Measurements from ENCODE around the gene UQCC5.
"Not testable (repeated sequence)": the region's sequence is repeated elsewhere in the genome, so short reads cannot be mapped to it uniquely, and the experiment has no call there.

UQCC5 gene

DNA sequence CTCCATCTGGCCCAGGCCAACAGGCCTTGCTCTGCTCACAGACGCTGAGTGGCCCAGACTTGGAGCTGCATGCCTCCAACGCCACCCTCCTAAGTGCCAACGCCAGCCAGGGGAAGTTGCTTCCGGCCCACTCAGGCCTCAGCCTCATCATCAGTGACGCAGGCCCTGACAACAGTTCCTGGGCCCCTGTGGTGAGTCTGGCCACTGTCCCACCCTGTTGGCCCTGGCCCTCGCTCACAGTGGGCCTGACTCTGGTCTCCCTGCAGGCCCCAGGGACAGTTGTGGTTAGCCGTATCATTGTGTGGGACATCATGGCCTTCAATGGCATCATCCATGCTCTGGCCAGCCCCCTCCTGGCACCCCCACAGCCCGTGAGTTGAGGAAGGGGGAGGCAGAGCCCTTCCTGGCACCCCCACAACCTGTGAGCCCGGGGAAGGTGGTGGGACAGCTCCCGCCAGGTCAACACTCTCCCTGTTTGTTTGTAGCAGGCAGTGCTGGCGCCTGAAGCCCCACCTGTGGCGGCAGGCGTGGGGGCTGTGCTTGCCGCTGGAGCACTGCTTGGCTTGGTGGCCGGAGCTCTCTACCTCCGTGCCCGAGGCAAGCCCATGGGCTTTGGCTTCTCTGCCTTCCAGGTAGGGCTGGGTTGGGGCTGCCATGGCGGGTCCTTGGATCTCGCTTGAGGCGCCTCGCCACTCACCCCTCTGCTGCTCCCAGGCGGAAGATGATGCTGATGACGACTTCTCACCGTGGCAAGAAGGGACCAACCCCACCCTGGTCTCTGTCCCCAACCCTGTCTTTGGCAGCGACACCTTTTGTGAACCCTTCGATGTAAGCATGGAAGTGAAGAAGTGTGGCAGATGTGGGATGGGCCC is 12.8 kb upstream of the UQCC5 start:
- Histone ChIP-seq H3K9ac (ENCODE audit: low read depth, low read length) (no peak overlapping the region), H3K4me1 (ENCODE audit: insufficient read depth, low read length) (no peaks in the 10 kb centered on the region), H3K9me3 (ENCODE audit: control insufficient read depth, insufficient read depth, low read length) (no peaks in the 10 kb centered on the region), H3K36me3 (ENCODE audit: insufficient read depth, low read length) (0 out of 2 replicates have a peak, but pooled peaks cover 2% of the 10 kb centered on the region)

DNA sequence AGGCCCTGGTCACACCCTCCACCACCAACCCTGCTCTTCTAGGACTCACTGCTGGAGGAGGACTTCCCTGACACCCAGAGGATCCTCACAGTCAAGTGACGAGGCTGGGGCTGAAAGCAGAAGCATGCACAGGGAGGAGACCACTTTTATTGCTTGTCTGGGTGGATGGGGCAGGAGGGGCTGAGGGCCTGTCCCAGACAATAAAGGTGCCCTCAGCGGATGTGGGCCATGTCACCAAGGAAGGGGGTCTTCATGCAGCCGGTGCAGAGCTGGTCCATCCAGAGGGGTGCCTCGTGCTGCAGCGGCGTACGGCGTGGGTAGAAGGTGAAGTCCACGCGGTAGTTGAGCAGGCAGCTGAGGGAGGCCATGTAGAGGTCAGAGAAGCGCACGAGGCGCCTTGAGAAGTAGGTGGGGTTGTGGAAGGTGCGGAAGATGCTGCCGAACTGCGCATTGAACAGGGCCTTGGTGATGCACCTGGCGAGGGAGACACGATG is 12.1 kb upstream of the UQCC5 start:
- peaks cover 2% of the 10 kb centered on the region; the same call in 1 of the 2 replicates for H3K36me3 ChIP-seq (ENCODE audit: insufficient read depth, low read length)
- H3K9ac ChIP-seq (ENCODE audit: low read depth, low read length) = no peak overlapping the region
- H3K9me3 ChIP-seq (ENCODE audit: control insufficient read depth, insufficient read depth, low read length) = no peaks in the 10 kb centered on the region
- H3K4me1 ChIP-seq (ENCODE audit: insufficient read depth, low read length) = no peaks in the 10 kb centered on the region

GRCh38 chr3:52524752-52525679 is 11.4 kb upstream of the UQCC5 start:
- H3K9ac ChIP-seq (ENCODE audit: low read depth, low read length) = no peak overlapping the region
- H3K9me3 ChIP-seq (ENCODE audit: control insufficient read depth, insufficient read depth, low read length) = no peaks in the 10 kb centered on the region
- peaks cover 2% of the 10 kb centered on the region; the same call in 1 of the 2 replicates for H3K36me3 ChIP-seq (ENCODE audit: insufficient read depth, low read length)
- H3K4me1 ChIP-seq (ENCODE audit: insufficient read depth, low read length) = no peaks in the 10 kb centered on the region

DNA sequence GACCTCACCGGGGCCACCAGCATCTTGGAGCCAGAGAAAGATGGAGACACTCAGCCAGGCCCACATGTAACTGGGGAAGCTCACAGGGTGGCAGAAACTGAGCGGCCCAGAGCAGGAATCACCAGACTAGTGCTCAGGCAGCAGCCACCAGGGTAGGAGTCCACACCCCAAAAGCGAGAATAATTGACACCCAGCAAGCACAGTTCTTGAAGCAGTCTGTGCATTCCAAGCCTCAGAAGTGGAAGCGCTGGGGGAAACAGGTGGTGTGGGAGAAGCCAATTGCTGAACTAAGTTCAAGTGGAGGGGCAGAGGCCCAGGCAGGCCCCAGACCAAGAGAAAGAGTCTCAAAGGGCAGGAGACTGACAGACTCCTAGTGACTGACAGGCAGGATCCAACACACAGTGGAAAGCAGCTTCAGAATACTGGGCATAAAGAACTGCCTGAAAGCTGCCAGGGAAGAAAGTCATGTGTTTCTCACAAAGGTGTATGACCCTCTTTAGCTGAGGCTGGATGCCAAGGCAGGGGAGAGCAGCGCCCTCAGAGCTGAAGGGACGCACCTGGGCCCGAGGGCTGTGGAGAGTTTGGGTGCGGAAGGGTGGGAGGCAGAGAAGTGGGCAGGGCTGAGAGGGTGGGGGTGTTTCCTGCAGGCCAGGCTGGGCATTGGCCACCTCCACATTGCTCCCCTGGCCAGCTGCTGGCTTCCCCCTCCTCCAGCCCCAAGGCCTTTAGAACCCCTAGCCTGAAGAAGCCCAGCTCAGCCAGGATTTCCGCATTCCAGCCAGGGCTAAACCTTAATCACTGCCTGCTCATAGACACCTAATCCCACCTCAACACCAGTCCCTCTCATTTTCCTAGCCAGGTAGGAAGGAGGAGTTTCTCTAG is 10.5 kb upstream of the UQCC5 start:
- Histone ChIP-seq H3K36me3 (ENCODE audit: insufficient read depth, low read length) (peaks cover 2% of the 10 kb centered on the region; the same call in 1 of the 2 replicates), H3K4me1 (ENCODE audit: insufficient read depth, low read length) (no peaks in the 10 kb centered on the region), H3K9ac (ENCODE audit: low read depth, low read length) (no peak overlapping the region), H3K9me3 (ENCODE audit: control insufficient read depth, insufficient read depth, low read length) (no peaks in the 10 kb centered on the region)

- not testable (repeated sequence) for H3K9ac ChIP-seq (ENCODE audit: low read depth, low read length); H3K36me3 ChIP-seq (ENCODE audit: insufficient read depth, low read length); H3K9me3 ChIP-seq (ENCODE audit: control insufficient read depth, insufficient read depth, low read length); H3K4me1 ChIP-seq (ENCODE audit: insufficient read depth, low read length)
These were observed 9.8 kb upstream of the UQCC5 start for GRCh38 chr3:52526671-52527038.

- no peak overlapping the region for H3K9ac ChIP-seq (ENCODE audit: low read depth, low read length)
- peaks cover 1% of the 10 kb centered on the region; the same call in 1 of the 2 replicates for H3K4me1 ChIP-seq (ENCODE audit: insufficient read depth, low read length)
- no peaks in the 10 kb centered on the region for H3K9me3 ChIP-seq (ENCODE audit: control insufficient read depth, insufficient read depth, low read length)
- peaks cover 2% of the 10 kb centered on the region; the same call in 1 of the 2 replicates for H3K36me3 ChIP-seq (ENCODE audit: insufficient read depth, low read length)
These were observed 9.2 kb upstream of the UQCC5 start for GRCh38 chr3:52527039-52527731.

DNA sequence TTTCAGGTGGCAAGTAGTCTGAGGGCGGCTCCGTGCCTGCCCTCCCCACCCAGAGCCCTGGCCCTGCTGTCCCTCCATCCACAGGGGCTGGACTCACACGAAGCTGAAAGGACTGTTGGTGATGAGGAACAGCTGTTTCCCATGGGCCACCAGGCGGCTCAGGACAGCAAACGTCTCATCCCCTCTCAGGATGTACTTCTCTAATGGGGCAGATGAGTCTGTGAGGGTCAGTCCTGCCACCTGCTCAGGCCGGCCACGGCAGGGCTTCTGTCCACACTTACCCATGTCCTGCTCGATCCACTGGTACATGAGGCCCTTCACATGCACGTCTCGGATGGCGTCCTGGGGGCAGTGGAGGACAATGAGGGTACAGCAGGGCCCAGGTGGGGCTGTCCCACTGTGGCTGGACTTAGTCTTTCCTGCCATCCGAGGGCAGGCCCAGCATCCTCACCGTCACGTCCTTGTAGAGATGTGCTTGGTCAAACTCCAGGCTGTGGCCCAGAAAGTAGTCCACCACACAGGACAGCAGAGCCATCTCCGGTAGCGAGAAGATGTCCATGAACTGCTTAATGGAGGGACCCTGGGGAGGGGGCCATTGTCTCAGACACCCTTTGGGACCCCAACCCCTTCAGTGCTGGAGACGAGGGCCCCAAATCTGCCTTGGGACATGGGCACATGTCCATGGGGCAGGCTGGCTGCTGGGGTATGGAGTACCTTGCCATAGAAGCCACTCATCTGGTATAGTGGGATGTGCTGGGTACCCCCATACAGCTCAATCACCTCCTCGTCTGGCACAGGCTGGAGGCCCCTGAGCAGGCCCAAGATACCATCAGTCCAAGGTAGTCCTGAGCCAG is 8.4 kb upstream of the UQCC5 start:
- H3K4me1 ChIP-seq (ENCODE audit: insufficient read depth, low read length) = peaks cover 4% of the 10 kb centered on the region; the same call in 1 of the 2 replicates
- no peaks in the 10 kb centered on the region for H3K9me3 ChIP-seq (ENCODE audit: control insufficient read depth, insufficient read depth, low read length)
- H3K9ac ChIP-seq (ENCODE audit: low read depth, low read length) = no peak overlapping the region
- H3K36me3 ChIP-seq (ENCODE audit: insufficient read depth, low read length) = peaks cover 2% of the 10 kb centered on the region; the same call in 1 of the 2 replicates

GRCh38 chr3:52528586-52529375 is 7.6 kb upstream of the UQCC5 start:
- Histone ChIP-seq H3K9ac (ENCODE audit: low read depth, low read length) (no peak overlapping the region), H3K36me3 (ENCODE audit: insufficient read depth, low read length) (peaks cover 2% of the 10 kb centered on the region; the same call in 1 of the 2 replicates), H3K9me3 (ENCODE audit: control insufficient read depth, insufficient read depth, low read length) (no peaks in the 10 kb centered on the region), H3K4me1 (ENCODE audit: insufficient read depth, low read length) (peaks cover 4% of the 10 kb centered on the region; the same call in 1 of the 2 replicates)

DNA sequence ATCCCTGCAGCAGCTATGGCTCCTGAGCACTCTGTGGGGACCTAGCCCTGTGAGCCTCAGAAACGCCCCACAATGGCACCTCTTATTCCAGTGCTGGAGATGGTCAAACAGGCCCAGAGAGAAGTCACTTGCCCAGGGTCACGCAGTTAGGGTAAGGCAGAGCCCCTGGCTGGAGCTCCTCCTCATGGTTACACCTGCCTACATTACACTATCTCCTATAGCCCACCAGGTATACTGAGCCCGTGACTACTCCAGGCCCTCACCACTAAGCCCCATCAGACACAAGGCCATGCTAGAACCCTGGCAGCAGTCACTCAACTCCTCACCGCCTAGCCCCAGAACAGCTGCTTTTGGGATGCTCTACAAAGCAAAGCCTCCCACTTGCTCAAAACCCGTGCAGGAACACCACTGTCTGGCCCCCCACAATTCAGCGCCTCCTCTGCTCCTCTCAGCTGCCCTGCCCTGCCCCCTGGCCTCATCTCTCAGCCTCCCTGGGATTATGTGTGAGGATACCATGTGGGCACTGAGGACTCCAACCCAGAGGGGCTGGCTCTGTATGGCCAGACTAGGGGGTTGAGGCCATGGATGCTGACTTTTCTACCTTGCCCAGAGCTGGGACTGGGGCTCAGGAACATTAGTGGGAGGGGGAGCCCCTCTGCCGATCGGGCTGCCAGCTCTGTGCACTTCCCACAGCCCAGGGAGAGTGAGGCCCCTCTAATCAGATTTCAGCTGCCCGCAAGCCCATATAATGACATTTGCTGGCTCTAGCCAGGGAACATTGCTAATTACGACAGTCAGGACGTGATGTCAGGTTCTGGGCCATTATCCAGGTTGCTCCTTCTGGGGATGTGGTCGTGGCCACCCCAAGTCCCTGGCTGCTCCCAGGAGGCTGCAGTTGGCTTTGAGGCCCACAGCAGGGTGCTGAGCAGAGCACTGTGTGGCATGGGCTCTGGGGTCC is 6.8 kb upstream of the UQCC5 start:
- Histone ChIP-seq H3K4me1 (ENCODE audit: insufficient read depth, low read length) (peaks cover 4% of the 10 kb centered on the region; the same call in 1 of the 2 replicates), H3K36me3 (ENCODE audit: insufficient read depth, low read length) (no peaks in the 10 kb centered on the region; the same call in 1 of the 2 replicates), H3K9ac (ENCODE audit: low read depth, low read length) (no peak overlapping the region), H3K9me3 (ENCODE audit: control insufficient read depth, insufficient read depth, low read length) (no peaks in the 10 kb centered on the region)

DNA sequence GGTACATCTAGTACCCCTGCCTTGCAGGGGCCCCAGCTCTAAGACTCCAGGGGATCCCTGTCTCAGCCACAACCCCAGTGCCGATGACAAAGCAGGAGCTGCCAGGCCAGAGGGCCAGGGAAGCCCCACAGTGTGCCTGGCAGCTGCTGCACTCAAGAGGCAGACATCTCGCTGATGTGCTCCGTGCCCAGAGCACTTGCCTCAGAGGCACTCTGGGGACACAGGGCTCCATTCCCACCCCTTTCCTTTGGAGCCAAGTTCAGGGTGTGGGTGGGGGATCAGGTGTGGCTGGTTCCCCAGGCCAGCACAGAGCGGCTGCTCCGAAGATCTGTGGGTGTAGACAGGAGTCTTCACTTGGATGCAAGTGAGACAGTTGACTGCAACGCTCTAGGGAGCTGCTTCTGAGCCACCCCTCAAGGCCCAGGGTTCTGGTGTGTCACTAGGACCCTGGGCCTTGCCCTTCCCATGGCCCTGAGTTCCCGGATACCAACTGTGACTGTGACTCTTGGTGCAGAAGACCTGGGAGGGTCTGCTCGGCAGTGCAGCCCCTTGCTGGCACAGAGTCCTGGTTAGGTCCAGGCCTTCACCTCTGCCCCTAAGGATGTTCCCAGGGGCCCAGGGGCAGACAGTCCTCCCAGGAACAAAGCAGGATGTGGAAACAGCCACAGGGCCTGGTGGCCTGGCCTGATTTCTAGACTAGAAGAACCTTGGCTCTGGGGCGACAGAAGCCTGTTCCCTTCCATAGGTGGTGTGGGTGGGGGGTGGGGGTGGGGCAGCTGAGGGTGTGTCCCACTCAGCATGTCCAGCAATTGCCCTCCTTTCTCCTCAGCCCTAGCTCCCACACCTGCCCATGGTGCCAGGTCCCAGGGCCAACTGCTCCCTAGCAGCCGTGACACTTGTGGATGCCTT is 5.2 kb upstream of the UQCC5 start:
- Histone ChIP-seq H3K9ac (ENCODE audit: low read depth, low read length) (no peak overlapping the region), H3K36me3 (ENCODE audit: insufficient read depth, low read length) (no peaks in the 10 kb centered on the region; the same call in 1 of the 2 replicates), H3K9me3 (ENCODE audit: control insufficient read depth, insufficient read depth, low read length) (no peaks in the 10 kb centered on the region), H3K4me1 (ENCODE audit: insufficient read depth, low read length) (peaks cover 4% of the 10 kb centered on the region; the same call in 1 of the 2 replicates)

All from ES-I3 (cell line).